PC-9 (cell line): ENCODE measurements around the gene RASGEF1C. TPM values are rescaled to one million over a fixed set of nuclear protein-coding genes. Genes with fewer than 3 reads are reported as not detected.

Experiments used
- BruUV-seq: library from RNA; stranded (reverse); fragments of 400-500 nt; replicated peaks from 2 replicates; lab custom pipeline; 2021; lab: Mats Ljungman, UMichigan
- CTCF ChIA-PET: fragments of 300-600 bp; sonication (Branson Sonifier 250); formaldehyde crosslinking; loops from one replicate; lab custom pipeline; 2022; ENCODE audit warnings: antibody characterized with exemption; lab: Charles Lee
- POLR2A ChIA-PET: fragments of 300-600 bp; sonication (Branson Sonifier 250); formaldehyde crosslinking; loops from one replicate; lab custom pipeline; 2022; ENCODE audit warnings: antibody characterized with exemption; ENCODE audit not compliant: unreplicated experiment; lab: Charles Lee
- DNase-seq, 2 experiments: peaks; one replicate each; pipeline versions ENCODE4 v3.0.0 to v3.0.0-alpha.2; 2015 to 2022; ENCODE audit warnings: mixed read lengths in 1 of 2
- H2AFZ ChIP-seq: fragments of 200-600 bp; sonication (generic); 2 replicates; pipeline ENCODE4 v1.8.1; 2017; ENCODE audit warnings: antibody characterized with exemption
- H3F3A ChIP-seq: fragments of 200-600 bp; sonication (generic); 2 replicates; pipeline ENCODE4 v1.8.1; 2017; ENCODE audit warnings: antibody characterized with exemption, mild to moderate bottlenecking, low read depth; ENCODE audit not compliant: insufficient read depth
- H3K27ac ChIP-seq: fragments of 200-600 bp; sonication (generic); 2 replicates; pipeline ENCODE4 v1.6.1; 2016; ENCODE audit warnings: mixed run types
- H3K27me3 ChIP-seq: fragments of 200-600 bp; sonication (generic); 2 replicates; pipeline ENCODE4 v1.6.1; 2016; ENCODE audit warnings: low read depth, mixed run types; ENCODE audit not compliant: insufficient read depth
- H3K36me3 ChIP-seq: fragments of 200-600 bp; sonication (generic); 2 replicates; pipeline ENCODE4 v1.6.1; 2016; ENCODE audit warnings: low read depth, mixed run types
- H3K4me1 ChIP-seq: fragments of 200-600 bp; sonication (generic); replicated peaks from 2 replicates; pipeline ENCODE4 v1.6.1; 2016; ENCODE audit warnings: mixed run types; ENCODE audit not compliant: insufficient read depth
- H3K4me2 ChIP-seq: fragments of 200-600 bp; sonication (generic); 2 replicates; pipeline ENCODE4 v1.6.1; 2017; ENCODE audit warnings: mixed run types
- H3K4me3 ChIP-seq: fragments of 200-600 bp; sonication (generic); 2 replicates; pipeline ENCODE4 v1.6.1; 2016; ENCODE audit warnings: mixed run types
- H3K79me2 ChIP-seq: fragments of 200-600 bp; sonication (generic); 2 replicates; pipeline ENCODE4 v1.6.1; 2017; ENCODE audit warnings: low read depth, mixed run types
- H3K9me2 ChIP-seq: fragments of 200-600 bp; sonication (generic); 2 replicates; pipeline ENCODE4 v1.8.1; 2017; ENCODE audit warnings: mild to moderate bottlenecking; ENCODE audit not compliant: insufficient read depth
- H3K9me3 ChIP-seq: fragments of 200-600 bp; sonication (generic); 2 replicates; pipeline ENCODE4 v1.8.1; 2016; ENCODE audit warnings: low read depth; ENCODE audit not compliant: insufficient read depth
- H4K20me1 ChIP-seq: fragments of 200-600 bp; sonication (generic); 2 replicates; pipeline ENCODE4 v1.8.1; 2017; ENCODE audit not compliant: insufficient read depth
- EZH2 ChIP-seq: fragments of 200-600 bp; sonication (generic); IDR thresholded peaks from 2 replicates; pipeline ENCODE4 v1.8.0; 2017; ENCODE audit warnings: antibody characterized with exemption, low read depth
- intact Hi-C: fragments of 100-400 bp; cut with micrococcal nuclease; formaldehyde crosslinking; loops from one replicate; pipeline ENCODE4 v1.10.0; 2022; ENCODE audit not compliant: unreplicated experiment
- total RNA-seq: library from RNA; stranded (reverse); gene quantifications from 2 replicates; pipeline ENCODE4 v1.2.3, GENCODE V29; 2021
- TF ChIP-seq, protein P1 (sequence below): fragments of 200-600 bp; sonication (generic); conservative IDR thresholded peaks from 2 replicates; pipeline ENCODE4 v1.6.1; 2017; ENCODE audit warnings: mixed run types, antibody characterized with exemption, mild to moderate bottlenecking, moderate library complexity

RASGEF1C gene
- total RNA-seq, 1 experiment from 2014 or later, result not detected

DNA sequence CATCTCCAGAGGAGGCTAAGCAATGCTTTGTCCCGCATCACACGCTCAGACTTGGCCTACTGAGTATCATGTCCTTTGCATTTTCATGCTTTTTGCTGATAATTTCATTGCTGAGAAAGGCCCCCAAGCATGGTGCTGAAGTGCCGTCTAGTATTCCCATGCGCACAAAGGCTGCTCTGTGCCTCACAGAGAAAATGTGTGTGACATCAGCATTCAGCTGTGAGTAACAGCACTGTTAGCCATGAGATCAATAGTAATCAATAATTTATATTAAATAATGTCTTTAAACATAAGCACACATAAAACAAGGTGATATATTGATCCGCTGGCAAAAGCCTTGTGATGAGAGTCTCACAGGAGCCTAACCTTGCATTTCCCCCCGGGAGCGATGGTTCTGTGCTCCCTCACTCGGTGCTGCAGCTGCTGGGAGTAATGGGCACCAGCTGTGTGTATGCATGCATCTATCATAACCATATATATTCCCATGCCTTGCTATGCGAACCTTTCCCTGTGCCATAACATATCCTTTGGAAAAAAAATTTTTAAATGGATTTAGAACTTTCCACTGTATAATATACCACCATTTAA is 87.1 kb downstream of the RASGEF1C start:
- no peaks in the 10 kb centered on the region for H4K20me1 ChIP-seq
- no peak overlapping the region for H3K4me3 ChIP-seq
- no peak overlapping the region for H3K27ac ChIP-seq
- ChIA-PET POLR2A (no interaction called here), CTCF (no interaction called here)
- H3K9me3 ChIP-seq, result no peaks in the 10 kb centered on the region
- intact Hi-C loops, result no loop called here
- no peak overlapping the region for H2AFZ ChIP-seq
- peak in 1 of 2 experiments; percentile 11 for DNase-seq
- no peaks in the 10 kb centered on the region for H3K36me3 ChIP-seq
- H3K79me2 ChIP-seq, result no peaks in the 10 kb centered on the region
- no TSS peak for BruUV-seq
- H3K4me1 ChIP-seq, result no peaks in the 10 kb centered on the region
- H3K4me2 ChIP-seq, result no peak overlapping the region
- peaks cover 7% of the 10 kb centered on the region; the same call in 1 of the 2 replicates for H3F3A ChIP-seq
- TF ChIP-seq EZH2, result no peak
- TF ChIP-seq, protein P1, sequence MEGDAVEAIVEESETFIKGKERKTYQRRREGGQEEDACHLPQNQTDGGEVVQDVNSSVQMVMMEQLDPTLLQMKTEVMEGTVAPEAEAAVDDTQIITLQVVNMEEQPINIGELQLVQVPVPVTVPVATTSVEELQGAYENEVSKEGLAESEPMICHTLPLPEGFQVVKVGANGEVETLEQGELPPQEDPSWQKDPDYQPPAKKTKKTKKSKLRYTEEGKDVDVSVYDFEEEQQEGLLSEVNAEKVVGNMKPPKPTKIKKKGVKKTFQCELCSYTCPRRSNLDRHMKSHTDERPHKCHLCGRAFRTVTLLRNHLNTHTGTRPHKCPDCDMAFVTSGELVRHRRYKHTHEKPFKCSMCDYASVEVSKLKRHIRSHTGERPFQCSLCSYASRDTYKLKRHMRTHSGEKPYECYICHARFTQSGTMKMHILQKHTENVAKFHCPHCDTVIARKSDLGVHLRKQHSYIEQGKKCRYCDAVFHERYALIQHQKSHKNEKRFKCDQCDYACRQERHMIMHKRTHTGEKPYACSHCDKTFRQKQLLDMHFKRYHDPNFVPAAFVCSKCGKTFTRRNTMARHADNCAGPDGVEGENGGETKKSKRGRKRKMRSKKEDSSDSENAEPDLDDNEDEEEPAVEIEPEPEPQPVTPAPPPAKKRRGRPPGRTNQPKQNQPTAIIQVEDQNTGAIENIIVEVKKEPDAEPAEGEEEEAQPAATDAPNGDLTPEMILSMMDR, result no peak
- no peaks in the 10 kb centered on the region for H3K9me2 ChIP-seq
- 0 out of 2 replicates have a peak, but pooled peaks cover 2% of the 10 kb centered on the region for H3K27me3 ChIP-seq

DNA sequence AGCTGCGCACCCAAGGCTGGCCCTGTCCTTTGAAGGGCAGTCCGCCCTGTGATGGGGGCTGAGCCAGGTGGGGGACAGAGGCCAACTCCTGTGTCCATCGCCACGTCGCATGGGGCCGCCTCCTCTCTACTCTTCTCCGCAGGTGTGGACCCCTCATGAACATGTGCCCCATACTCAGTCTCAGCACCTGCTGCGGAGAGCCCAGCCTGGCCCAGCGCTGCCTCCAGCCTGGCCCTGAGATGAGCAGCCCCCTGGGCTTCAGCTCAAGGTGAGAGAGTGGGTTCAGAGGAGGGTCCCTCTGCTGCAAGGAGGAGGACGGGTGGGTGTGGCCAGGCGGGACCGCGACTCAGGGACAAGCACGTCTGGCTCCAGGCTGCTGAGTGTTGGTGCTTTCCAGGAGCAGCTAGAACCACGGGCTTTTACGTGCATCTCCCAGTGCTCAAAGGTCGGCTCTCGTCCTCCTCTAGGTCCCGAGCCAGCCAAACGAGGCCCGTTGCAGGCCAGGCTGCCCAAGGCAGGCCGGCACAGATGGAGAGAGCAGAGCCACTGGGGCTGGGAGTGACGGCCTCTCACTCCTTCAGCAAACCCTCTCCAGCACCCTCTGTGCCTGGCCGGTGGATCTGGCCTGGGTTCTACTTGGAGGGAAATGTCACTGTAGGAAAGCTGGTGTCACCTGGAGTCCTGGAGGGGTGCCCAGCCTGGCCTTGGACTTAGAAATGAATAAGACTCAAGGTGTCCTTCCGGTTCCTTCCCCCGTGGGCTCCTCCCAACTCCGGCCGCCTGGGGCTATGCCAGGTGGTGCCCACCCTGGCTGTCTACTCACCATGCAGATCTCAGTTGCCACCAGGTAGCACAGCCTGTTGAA is 88.5 kb downstream of the RASGEF1C start:
- POLR2A ChIA-PET, result no interaction called here
- Histone ChIP-seq H3K27me3 (no peaks in the 10 kb centered on the region), H3K36me3 (no peaks in the 10 kb centered on the region), H3K4me3 (no peak overlapping the region), H3F3A (peaks cover 7% of the 10 kb centered on the region; the same call in 1 of the 2 replicates), H2AFZ (no peak overlapping the region), H4K20me1 (no peaks in the 10 kb centered on the region), H3K9me2 (no peaks in the 10 kb centered on the region), H3K4me1 (no peaks in the 10 kb centered on the region), H3K4me2 (no peak overlapping the region), H3K27ac (no peak overlapping the region), H3K79me2 (no peaks in the 10 kb centered on the region), H3K9me3 (no peaks in the 10 kb centered on the region)
- CTCF ChIA-PET, result no interaction called here
- intact Hi-C loops, result no loop called here
- TF ChIP-seq EZH2, result no peak
- TF ChIP-seq, protein P1, result no peak
- BruUV-seq, result no TSS peak
- peak in 1 of 2 experiments; percentile 9 for DNase-seq

DNA sequence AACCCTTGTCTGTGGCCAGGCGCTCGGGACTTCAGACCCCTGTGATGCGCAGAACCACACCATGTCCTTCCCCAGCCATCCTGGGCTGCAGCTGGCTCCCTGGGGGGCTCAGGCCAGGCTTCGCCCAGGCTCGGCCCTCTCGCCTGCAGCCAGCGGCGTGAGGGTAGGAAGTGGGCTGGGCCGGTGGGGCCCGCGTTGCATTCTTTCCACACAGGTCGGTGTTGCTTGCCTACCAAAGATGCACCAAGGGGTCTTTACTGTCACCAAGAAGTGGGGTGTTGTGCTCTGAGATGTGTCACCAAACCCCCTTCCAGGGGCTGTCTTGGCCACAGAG is 89.1 kb downstream of the RASGEF1C start:
- Histone ChIP-seq H3K9me3 (no peaks in the 10 kb centered on the region), H3K4me1 (no peaks in the 10 kb centered on the region), H3K79me2 (no peaks in the 10 kb centered on the region), H3K4me3 (no peak overlapping the region), H3K27ac (no peak overlapping the region), H3F3A (peaks cover 7% of the 10 kb centered on the region; the same call in 1 of the 2 replicates), H3K27me3 (no peaks in the 10 kb centered on the region), H3K4me2 (no peak overlapping the region), H3K36me3 (no peaks in the 10 kb centered on the region), H4K20me1 (no peaks in the 10 kb centered on the region), H3K9me2 (no peaks in the 10 kb centered on the region), H2AFZ (no peak overlapping the region)
- BruUV-seq, result no TSS peak
- peak in 1 of 2 experiments; percentile 25 for DNase-seq
- no peak for TF ChIP-seq EZH2
- TF ChIP-seq, protein P1, result no peak
- CTCF ChIA-PET, result no interaction called here
- intact Hi-C loops, result loop anchor here (5.0 kb wide), 1 partner anchor 87 kb away; the partner anchor contains the start of gene RASGEF1C
- POLR2A ChIA-PET, result no interaction called here
